ENCODE results near the gene PVRIG. TPM values are rescaled to one million over a fixed set of nuclear protein-coding genes. Genes with fewer than 3 reads are reported as not detected.
"Not testable (repeated sequence)": the region's sequence is repeated elsewhere in the genome, so short reads cannot be mapped to it uniquely, and the experiment has no call there.

Gene PVRIG
- total RNA-seq, 1 experiment from 2014 or later = 0.70 TPM

- not testable (repeated sequence) for H2BK20ac ChIP-seq (ENCODE audit: low read depth, low read length, poor library complexity, severe bottlenecking); H3K4ac ChIP-seq (ENCODE audit: low read depth, low read length); H3K23me2 ChIP-seq (ENCODE audit: insufficient read length, low read depth, low read length, poor library complexity, severe bottlenecking); H4K20me1 ChIP-seq (ENCODE audit: control insufficient read depth, insufficient read depth, insufficient read length); H3K27ac ChIP-seq (ENCODE audit: insufficient read length, low read depth, low read length); H3T11ph ChIP-seq (ENCODE audit: low read length); H3K9me3 Mint-ChIP-seq; H3K4me1 ChIP-seq (ENCODE audit: insufficient read depth, low read length); H3K9ac ChIP-seq (ENCODE audit: extremely low read depth, insufficient read length, low read length); H4K5ac ChIP-seq (ENCODE audit: insufficient read length, low read depth, low read length); H2BK12ac ChIP-seq (ENCODE audit: insufficient read length, low read depth, low read length); H2AFZ ChIP-seq (ENCODE audit: low read length); H4K8ac ChIP-seq (replicated peaks; ENCODE audit: insufficient read length, low read depth, low read length); H3K23ac ChIP-seq (ENCODE audit: insufficient read length, low read depth, low read length); H3K79me2 ChIP-seq (ENCODE audit: insufficient read depth, low read length); H3K56ac ChIP-seq (ENCODE audit: insufficient read length, low read depth, low read length); H2AK5ac ChIP-seq (ENCODE audit: insufficient read length, low read length); H3K27me3 ChIP-seq (ENCODE audit: insufficient read depth, low read length); H3K4me3 Mint-ChIP-seq; H2BK120ac ChIP-seq (ENCODE audit: low read depth, low read length, poor library complexity, severe bottlenecking); H2BK15ac ChIP-seq (ENCODE audit: low read depth, low read length); H3K9me3 ChIP-seq (ENCODE audit: control insufficient read depth, low read depth, low read length); H4K91ac ChIP-seq (ENCODE audit: insufficient read length, low read depth, low read length); H3K79me1 ChIP-seq (ENCODE audit: insufficient read depth, low read depth, low read length, poor library complexity, severe bottlenecking); H3K4me2 ChIP-seq (ENCODE audit: insufficient read depth, insufficient read length, low read length); DNase-seq; H3K18ac ChIP-seq (ENCODE audit: insufficient read length, low read depth, low read length); H3K14ac ChIP-seq (ENCODE audit: insufficient read depth, low read length); H3K27me3 Mint-ChIP-seq (ENCODE audit: low read depth); H2BK5ac ChIP-seq (ENCODE audit: insufficient read length, low read length)
- Mint-ChIP-seq H3K36me3 (ENCODE audit: insufficient read depth in 1 of 3, low read depth in 3 of 3) (peaks cover 5 to 11% (median 6%) of the 10 kb centered on the region in 3 experiments; a peak in 6 of 7 replicates), H3K4me1 (peaks cover 16 to 28% of the 10 kb centered on the region in 2 experiments), H3K27ac (peak overlapping the region in 1 of 3 experiments; percentile 74; a peak in 1 of 7 replicates)
- no CpG with 5 or more reads among the region's 7 CpGs for WGBS (ENCODE audit: extremely low coverage, insufficient read length, low lambda C conversion rate)
Measured at GRCh38 chr7:100264669-100265165, 45.0 kb downstream of the PVRIG start.

GRCh38 chr7:100265851-100266250 lies 46.1 kb downstream of the PVRIG start:
- H3K14ac ChIP-seq (ENCODE audit: insufficient read depth, low read length); H2BK5ac ChIP-seq (ENCODE audit: insufficient read length, low read length); H3K79me1 ChIP-seq (ENCODE audit: insufficient read depth, low read depth, low read length, poor library complexity, severe bottlenecking); H3K4me2 ChIP-seq (ENCODE audit: insufficient read depth, insufficient read length, low read length); DNase-seq; H2AFZ ChIP-seq (ENCODE audit: low read length); H3K18ac ChIP-seq (ENCODE audit: insufficient read length, low read depth, low read length); H3K79me2 ChIP-seq (ENCODE audit: insufficient read depth, low read length); H3K9ac ChIP-seq (ENCODE audit: extremely low read depth, insufficient read length, low read length); H2BK15ac ChIP-seq (ENCODE audit: low read depth, low read length); H2BK12ac ChIP-seq (ENCODE audit: insufficient read length, low read depth, low read length); H4K20me1 ChIP-seq (ENCODE audit: control insufficient read depth, insufficient read depth, insufficient read length); H2AK5ac ChIP-seq (ENCODE audit: insufficient read length, low read length); H3K9me3 ChIP-seq (ENCODE audit: control insufficient read depth, low read depth, low read length); H3K4ac ChIP-seq (ENCODE audit: low read depth, low read length); H2BK120ac ChIP-seq (ENCODE audit: low read depth, low read length, poor library complexity, severe bottlenecking); H3K4me1 ChIP-seq (ENCODE audit: insufficient read depth, low read length); H4K91ac ChIP-seq (ENCODE audit: insufficient read length, low read depth, low read length); H3K9me3 Mint-ChIP-seq; H3T11ph ChIP-seq (ENCODE audit: low read length); H3K27me3 ChIP-seq (ENCODE audit: insufficient read depth, low read length); H4K8ac ChIP-seq (replicated peaks; ENCODE audit: insufficient read length, low read depth, low read length); H3K56ac ChIP-seq (ENCODE audit: insufficient read length, low read depth, low read length); H3K23me2 ChIP-seq (ENCODE audit: insufficient read length, low read depth, low read length, poor library complexity, severe bottlenecking); H3K23ac ChIP-seq (ENCODE audit: insufficient read length, low read depth, low read length); H3K27ac ChIP-seq (ENCODE audit: insufficient read length, low read depth, low read length); H2BK20ac ChIP-seq (ENCODE audit: low read depth, low read length, poor library complexity, severe bottlenecking); H3K27me3 Mint-ChIP-seq (ENCODE audit: low read depth); H4K5ac ChIP-seq (ENCODE audit: insufficient read length, low read depth, low read length): not testable (repeated sequence)
- Mint-ChIP-seq H3K27ac (0 out of 7 replicates have a peak overlapping the region, but pooled peaks of 1 of the 3 experiments have one; percentile 52), H3K36me3 (ENCODE audit: insufficient read depth in 1 of 3, low read depth in 3 of 3) (peaks cover 5 to 11% (median 6%) of the 10 kb centered on the region in 3 experiments; a peak in 6 of 7 replicates), H3K4me1 (peaks cover 23 to 31% of the 10 kb centered on the region in 2 experiments), H3K4me3 (peak overlapping the region in 1 of 2 experiments; percentile 10; a peak in 1 of 5 replicates)
- no CpG with 5 or more reads among the region's 5 CpGs for WGBS (ENCODE audit: extremely low coverage, insufficient read length, low lambda C conversion rate)

Data from H9 (cell line).